Nephron progenitor cell (in vitro differentiated cells): ENCODE measurements around the gene STMN3.
"Not testable (repeated sequence)": the region's sequence is repeated elsewhere in the genome, so short reads cannot be mapped to it uniquely, and the experiment has no call there.

ENCODE experiments used
- DNase-seq: peaks from one replicate; pipeline ENCODE4 v3.0.0; 2021
- H3K27ac Mint-ChIP-seq: 2 replicates; pipeline ENCODE4 v1.8.0; 2021; ENCODE audit warnings: mild to moderate bottlenecking, moderate library complexity, mixed read lengths
- H3K27me3 Mint-ChIP-seq: 2 replicates; pipeline ENCODE4 v1.8.0; 2021; ENCODE audit warnings: mild to moderate bottlenecking, low read depth, mixed read lengths; ENCODE audit not compliant: poor library complexity
- H3K36me3 Mint-ChIP-seq: 2 replicates; pipeline ENCODE4 v1.8.0; 2021; ENCODE audit warnings: low read depth, mixed read lengths
- H3K4me1 Mint-ChIP-seq: 2 replicates; pipeline ENCODE4 v1.8.0; 2021; ENCODE audit warnings: mixed read lengths
- H3K4me3 Mint-ChIP-seq: 2 replicates; pipeline ENCODE4 v1.8.0; 2021; ENCODE audit warnings: mild to moderate bottlenecking, moderate library complexity, mixed read lengths
- H3K9me3 Mint-ChIP-seq: 2 replicates; pipeline ENCODE4 v1.8.0; 2021; ENCODE audit warnings: mild to moderate bottlenecking, moderate library complexity, mixed read lengths
- CTCF ChIP-seq: fragments of 200-600 bp; sonication (generic); IDR thresholded peaks from 2 replicates; pipeline ENCODE4 v1.5.0; 2021; ENCODE audit warnings: antibody characterized with exemption

The STMN3 gene

GRCh38 chr20:63618291-63618980 is 34.8 kb downstream of the STMN3 start:
- H3K27ac Mint-ChIP-seq, result peak overlapping the region; percentile 83
- peaks cover 3% of the 10 kb centered on the region for H3K27me3 Mint-ChIP-seq
- no peak for TF ChIP-seq CTCF
- H3K36me3 Mint-ChIP-seq, result peaks cover 79% of the 10 kb centered on the region
- peaks cover 18% of the 10 kb centered on the region for H3K4me1 Mint-ChIP-seq
- DNase-seq, result no peak
- no peak overlapping the region for H3K4me3 Mint-ChIP-seq
- H3K9me3 Mint-ChIP-seq, result peaks cover 28% of the 10 kb centered on the region

GRCh38 chr20:63617876-63618265 is 35.4 kb downstream of the STMN3 start:
- Mint-ChIP-seq H3K4me1 (peaks cover 17% of the 10 kb centered on the region), H3K4me3 (no peak overlapping the region), H3K27ac (no peak overlapping the region), H3K9me3 (peaks cover 28% of the 10 kb centered on the region), H3K27me3 (peaks cover 2% of the 10 kb centered on the region), H3K36me3 (peaks cover 80% of the 10 kb centered on the region)
- no peak for DNase-seq
- TF ChIP-seq CTCF, result no peak

- Mint-ChIP-seq H3K36me3 (peaks cover 78% of the 10 kb centered on the region), H3K9me3 (peaks cover 28% of the 10 kb centered on the region), H3K4me1 (peaks cover 13% of the 10 kb centered on the region), H3K4me3 (no peak overlapping the region), H3K27me3 (no peaks in the 10 kb centered on the region), H3K27ac (no peak overlapping the region)
- TF ChIP-seq CTCF, result no peak
- no peak for DNase-seq
Measured at GRCh38 chr20:63617092-63617875, 35.9 kb downstream of the STMN3 start.

- H3K4me1 Mint-ChIP-seq, H3K27ac Mint-ChIP-seq, H3K4me3 Mint-ChIP-seq, DNase-seq, H3K27me3 Mint-ChIP-seq: not testable (repeated sequence)
- Mint-ChIP-seq H3K9me3 (peaks cover 28% of the 10 kb centered on the region), H3K36me3 (peaks cover 66% of the 10 kb centered on the region)
Measured at GRCh38 chr20:63613863-63614594, 39.2 kb downstream of the STMN3 start.

- Mint-ChIP-seq H3K4me3 (no peak overlapping the region), H3K4me1 (no peaks in the 10 kb centered on the region), H3K27me3 (no peaks in the 10 kb centered on the region), H3K36me3 (peaks cover 52% of the 10 kb centered on the region), H3K9me3 (peaks cover 28% of the 10 kb centered on the region), H3K27ac (peak overlapping the region; percentile 75)
- no peak for TF ChIP-seq CTCF
- no peak for DNase-seq
Measured at GRCh38 chr20:63612276-63612931, 40.8 kb downstream of the STMN3 start.

- TF ChIP-seq CTCF, result no peak
- Mint-ChIP-seq H3K9me3 (peaks cover 28% of the 10 kb centered on the region), H3K27me3 (no peaks in the 10 kb centered on the region), H3K4me3 (no peak overlapping the region), H3K4me1 (no peaks in the 10 kb centered on the region), H3K27ac (no peak overlapping the region), H3K36me3 (peaks cover 49% of the 10 kb centered on the region)
- DNase-seq, result no peak
Measured at GRCh38 chr20:63611646-63612045, 41.6 kb downstream of the STMN3 start.
